NK-92 treated with Interleukin-12 subunit alpha and Interleukin-12 subunit beta, amount 100 ng/mL, for 24 hours (cell line): ENCODE results near the gene GRHL3.

Source experiments
- DNase-seq: peaks from one replicate; lab custom pipeline; 2025; lab: John Stamatoyannopoulos, UW

GRHL3 gene

DNA sequence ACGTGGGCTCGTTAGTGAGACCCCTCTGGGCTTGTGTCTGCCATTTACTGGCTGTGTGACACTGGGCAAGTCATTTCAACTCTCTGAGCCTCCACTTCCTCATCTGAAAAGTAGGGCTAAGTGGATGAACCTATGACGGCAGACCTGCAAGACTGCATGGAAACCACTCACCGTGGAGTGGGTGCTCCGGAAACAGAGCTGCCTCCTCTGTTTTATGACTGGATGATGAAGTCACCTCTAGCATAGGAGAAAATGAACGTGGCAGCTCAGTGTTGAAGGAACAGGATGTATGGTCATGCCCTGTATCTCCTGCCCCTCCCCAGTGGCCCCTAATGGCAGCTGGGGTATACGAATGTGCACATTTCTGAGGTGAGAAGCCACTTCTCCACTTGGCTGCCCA is 53.9 kb downstream of the GRHL3 start:
- DNase-seq = no peak

DNA sequence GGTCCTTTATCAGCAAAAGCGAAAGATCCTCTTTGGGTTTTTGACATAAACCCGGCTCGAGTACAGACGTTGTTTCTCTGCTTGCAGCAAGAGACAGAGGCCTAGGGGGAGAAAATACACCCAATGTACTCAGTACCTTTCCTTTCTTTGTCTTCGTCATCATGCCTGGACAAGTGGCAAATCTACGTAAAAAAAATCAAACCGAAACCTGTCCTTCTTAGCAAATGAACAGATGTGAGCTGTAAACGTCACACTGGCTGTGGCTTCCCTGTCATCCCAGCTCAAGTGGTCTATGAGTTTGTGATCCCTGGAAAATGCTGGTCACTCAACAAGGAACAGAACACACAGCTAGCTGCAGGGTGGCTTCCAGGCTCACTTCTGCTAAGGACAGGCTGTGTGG is 54.6 kb downstream of the GRHL3 start:
- no peak for DNase-seq

DNA sequence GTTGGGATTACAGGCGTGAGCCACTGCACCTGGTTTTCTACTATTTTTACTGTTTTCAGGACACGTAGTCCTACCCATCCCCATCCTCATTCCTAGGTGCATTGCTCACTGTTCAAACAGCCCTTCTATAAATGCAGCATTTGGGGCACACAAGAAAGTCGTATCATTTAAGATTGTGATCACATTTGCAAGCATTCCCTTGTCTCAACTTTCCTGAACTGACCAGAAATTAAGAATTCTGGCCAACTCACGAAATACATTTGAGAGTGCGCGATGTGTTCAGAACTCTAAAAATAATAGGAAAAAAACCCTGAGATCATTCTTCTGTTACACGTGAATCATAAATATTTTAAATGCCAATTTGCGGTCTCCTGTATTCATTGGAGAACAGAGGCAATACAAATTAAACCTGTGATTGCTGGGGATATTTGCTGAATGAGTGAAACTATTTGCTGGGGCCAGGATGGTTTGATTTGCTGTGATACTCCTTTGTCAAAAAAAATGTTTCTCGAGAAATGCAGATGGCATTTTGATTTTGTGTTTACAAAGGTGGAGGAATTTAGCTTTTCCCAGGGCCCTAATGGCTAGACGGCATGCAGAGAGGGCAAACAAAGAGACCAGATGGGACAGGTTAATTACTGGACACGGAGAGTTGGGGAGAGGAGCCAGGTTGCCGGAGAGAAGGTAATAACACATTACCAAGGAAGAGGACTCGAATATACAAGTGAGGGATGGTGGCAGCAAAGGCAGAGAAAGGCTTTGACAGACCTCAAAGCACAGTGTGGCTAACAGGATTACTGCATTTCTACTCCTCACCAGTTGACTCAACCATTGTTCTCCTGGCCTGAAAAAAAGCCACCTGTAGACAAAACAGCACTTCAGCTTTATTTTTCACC is 56.0 kb downstream of the GRHL3 start:
- no peak for DNase-seq

DNA sequence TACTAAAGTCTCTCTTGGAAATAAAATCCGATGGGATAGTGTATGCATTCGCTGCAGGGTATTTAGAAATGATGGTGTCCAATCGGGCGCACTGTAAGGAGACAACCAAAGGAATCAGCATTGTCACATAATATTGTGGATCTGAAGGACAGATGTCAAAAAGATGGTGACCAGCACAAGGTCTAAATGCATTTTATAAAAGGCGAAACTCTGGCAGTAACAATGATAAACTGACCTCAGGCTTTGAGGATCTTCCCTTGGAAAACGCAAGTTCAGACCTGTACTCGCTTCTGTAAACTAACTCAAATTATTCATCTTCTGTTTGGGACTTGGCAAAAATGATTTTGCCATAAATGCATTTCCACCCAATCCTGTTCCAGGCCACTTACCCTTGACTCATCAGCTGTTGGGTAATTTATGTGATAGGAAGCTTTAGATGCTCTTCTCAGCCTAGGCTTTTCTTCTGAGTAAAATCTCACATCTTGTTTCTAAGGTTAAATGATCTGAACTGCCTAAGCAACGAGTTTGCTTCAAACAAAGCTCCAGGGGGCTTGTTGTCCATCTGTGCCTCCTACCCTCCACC is 60.7 kb downstream of the GRHL3 start:
- no peak for DNase-seq

DNA sequence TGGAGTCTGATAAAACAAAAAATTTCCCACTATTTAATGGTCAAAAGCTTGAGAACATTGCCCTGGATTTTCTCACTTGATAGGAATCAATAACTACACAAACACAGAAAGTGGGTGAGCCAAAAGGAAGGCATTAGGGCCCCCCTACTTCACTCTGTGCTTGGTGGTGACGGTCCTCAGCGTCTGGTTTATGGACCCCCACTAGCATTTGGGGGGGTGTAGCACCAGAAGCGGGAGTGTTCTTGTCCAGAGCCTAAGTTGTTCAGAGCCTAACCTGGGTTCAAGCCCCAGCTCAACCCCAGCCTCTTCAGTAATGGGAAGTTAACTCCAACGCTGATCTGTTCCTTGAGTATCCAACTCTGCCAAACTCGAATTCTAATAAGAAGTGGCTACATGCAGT is 61.4 kb downstream of the GRHL3 start:
- no peak for DNase-seq

DNA sequence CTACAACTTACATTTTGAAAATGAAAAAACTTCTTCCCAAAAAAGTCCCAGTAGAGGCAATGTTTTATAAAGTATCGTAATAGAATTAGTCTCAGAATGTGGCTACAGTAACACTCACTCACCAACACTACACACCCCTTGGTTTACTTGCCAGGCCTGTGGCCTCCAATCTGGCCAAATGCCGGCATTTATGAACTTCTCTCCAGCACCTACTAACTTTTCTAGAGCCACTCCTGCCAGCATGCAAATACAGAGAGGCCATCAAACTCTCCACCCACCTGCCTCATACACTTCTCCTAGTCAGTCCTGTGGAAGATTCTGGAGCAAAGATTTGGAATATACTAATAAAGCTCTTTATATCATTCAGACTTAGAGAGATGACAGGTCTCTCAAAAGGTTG is 62.1 kb downstream of the GRHL3 start:
- no peak for DNase-seq

DNA sequence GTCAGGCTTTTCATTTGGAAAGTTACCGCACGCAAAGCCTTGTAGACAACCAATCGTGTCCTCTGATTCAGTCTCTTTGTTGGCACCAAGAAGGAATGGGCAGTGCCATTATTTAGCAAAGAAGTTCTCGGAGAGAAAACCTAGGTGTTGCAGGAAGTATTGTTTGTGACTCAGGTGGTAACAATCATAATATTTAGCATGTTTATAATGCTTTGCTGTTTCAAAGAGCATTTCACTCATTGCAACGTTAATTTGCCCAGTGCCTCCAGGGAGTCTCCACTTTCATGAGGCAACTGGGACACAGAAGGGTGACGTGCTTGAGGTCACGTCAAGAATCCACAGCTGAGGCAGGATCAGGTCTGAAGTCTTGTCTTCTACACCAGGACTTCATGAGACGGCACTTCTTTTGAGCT is 63.0 kb downstream of the GRHL3 start:
- DNase-seq = no peak

DNA sequence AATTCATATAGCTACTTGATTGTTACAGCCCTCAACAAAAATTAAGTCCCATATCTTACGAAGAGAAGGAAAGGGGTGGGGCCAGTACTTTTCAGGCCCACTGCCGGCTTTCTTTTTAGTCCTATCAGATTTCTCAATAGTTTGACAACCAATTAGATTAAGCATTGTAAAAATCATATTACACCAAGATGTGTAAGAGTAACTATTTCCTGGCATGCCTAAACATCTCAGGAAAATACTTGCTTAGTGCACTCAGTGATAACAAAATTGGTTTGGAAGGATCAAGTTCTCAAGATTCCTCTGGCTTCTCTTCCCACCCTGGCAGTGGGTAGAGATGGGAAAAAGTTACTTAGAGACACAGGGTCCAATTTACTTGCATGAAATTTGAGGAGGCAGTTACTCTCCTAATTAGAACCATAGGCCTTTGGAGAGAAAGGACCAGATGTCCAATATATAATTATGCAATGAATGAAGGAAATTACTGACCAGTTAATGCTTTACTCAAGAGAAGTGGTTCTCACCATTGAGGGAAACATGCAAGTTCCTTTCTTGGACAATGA is 64.3 kb downstream of the GRHL3 start:
- no peak for DNase-seq

DNA sequence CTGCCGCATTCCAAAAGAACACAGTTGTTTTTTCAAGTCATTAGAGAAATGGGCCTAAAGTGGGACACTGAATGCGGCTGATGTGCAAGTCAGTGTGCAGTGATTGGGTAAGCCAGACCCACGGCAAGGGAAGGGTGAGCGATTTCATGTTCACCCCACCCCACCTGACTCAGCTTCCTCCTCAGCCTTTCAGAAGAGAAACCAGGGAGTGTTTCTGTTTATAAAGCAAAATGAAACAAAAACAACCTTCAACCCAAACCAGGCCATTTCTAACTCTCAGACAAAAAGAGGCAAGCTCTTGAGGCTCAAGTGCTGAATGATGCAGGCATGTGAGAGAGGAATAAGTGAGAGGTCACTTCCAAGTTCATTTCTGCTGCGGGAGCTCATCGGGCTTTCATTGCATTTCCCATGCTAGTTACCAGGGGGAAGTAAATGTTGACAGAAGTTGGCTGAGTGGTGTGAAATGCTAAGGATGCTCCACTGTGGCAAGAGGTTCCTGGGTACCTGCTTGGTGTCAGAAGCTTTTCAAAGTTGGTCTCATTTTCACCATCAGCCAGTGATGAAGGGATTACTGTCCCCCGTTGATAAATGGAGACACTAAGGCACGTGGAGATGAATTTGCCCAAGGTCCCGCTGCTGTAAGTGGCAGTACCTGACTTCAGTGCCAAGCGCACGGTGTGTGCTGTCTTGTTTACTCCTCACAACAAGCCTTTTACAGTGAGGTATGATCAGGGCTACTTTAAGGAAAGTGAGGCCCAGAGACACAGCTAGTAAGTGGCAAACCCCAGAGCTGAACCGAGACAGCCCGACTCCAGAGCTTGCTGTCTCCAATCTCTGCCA is 65.3 kb downstream of the GRHL3 start:
- DNase-seq = peak; percentile 43

DNA sequence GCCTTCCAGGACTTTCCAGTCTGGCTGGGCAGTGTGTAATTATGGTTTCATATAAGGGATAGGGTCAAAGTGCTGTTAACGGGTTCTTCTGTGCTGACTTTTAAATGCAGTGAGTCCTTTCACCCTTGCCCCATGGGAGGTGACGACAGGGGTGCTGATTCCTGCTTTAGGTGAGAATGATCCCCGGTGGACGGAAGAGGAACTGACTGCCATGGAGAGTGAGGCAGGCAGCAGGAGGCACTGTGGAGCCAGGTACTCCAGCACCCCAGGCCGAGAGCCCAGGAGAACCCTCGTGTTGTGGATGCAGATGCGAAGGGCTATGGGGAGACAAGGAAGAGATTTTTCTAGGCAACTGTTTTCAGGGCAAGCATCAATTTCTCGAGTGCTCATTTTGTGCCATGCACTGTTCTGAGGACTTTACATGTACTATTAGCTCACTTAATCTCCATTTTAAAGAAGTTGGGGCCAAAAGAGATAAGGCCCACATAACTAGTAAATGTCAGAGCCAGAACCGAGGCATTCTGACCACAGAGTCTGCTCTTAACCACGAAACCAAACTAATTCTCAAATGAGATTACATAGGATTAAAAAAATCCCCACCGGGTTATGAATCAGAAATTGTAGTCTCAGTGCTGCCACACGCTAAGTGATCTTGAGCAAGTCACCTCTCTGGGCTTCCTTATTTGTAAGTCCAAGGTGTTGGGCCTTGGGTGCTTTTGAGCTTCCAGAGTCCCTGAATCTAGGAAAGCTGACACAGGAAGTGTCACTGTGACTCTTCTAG is 66.2 kb downstream of the GRHL3 start:
- peak; percentile 19 for DNase-seq

DNA sequence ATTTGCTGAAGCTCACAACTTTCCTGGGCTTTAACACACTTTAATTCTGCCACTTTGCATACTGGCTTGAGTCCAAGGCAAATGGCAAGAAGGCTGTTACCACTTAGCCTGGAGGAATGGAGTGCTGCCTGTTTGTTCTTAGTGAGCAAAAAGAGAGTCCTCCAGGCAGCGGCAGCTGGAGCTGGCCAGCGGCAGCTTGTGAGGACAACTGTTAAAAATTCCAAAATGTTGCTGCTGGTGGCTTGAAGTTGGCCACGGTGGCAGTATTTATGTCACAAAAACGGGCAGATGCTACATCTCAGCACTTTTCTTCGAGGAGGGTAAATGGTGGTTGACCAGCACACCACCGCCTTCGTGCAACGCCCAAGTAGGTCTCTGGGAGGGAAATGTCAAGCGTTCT is 67.1 kb downstream of the GRHL3 start:
- DNase-seq = no peak

DNA sequence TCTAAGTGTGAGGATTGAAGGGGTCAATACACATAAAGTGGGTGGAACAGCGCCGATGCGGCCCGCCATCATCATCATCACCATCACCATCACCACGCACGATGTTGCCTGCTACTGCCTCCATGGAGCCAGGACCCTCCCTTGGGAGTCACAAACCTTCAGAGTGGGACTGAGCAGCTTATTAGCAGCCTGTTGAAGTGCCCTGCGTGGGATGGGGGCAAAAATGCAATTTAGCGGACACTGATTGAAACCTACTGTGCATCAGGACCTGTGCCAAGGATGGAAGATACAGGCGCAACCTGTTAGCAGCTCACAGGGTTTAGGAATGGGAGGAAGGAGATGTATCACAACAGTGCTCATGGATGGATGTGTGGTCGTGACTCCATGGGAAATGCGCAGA is 67.8 kb downstream of the GRHL3 start:
- DNase-seq = no peak

DNA sequence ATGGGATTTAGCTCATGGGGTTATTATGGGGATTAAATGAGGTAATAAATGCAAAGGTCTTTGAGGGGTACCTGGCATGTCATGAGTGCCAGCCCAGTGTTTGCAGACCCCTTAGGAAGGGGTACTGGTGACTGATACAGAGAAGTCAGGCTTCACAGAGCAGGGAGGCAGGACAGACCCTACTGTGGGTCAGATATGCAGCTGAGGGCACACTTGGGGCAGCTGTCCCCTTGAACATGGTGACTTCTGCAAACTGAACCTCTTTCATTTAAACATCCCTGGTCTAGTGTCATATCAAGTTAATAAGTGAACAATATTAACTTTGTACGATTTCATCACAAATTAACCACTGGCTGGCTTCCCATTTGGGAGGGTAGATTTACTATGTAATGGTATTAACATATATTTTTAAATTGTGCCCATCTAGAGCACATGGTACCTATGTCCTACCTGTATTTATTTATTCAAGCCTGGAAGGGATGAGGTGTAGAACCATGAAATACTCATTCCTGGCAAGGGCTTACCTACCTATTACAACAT is 68.5 kb downstream of the GRHL3 start:
- no peak for DNase-seq

DNA sequence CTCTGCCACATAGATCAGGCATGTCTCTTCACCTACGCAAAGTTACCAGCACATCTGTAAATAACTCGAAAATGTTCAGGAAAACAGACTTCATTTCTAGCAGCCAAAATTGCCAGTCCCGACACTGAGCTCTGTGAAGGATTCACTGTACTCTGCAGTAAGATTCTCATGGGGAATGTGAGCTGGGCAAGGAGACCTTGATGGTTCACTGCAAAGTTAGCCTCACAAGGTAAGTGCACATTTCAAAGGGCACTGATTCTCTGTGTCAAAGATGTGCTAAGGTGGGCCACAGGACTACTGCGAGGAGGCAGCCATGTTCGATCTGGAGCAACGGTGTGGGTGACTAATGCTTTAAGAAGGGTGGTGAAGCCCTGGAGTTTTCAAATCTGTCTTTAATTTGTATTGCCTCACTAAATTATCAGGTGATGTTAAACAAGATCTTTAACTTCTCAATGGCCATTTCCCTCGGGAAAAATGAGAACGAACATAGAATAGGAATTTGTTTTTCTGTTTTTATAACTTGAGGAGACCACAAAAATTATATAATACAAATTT is 69.3 kb downstream of the GRHL3 start:
- DNase-seq = no peak

DNA sequence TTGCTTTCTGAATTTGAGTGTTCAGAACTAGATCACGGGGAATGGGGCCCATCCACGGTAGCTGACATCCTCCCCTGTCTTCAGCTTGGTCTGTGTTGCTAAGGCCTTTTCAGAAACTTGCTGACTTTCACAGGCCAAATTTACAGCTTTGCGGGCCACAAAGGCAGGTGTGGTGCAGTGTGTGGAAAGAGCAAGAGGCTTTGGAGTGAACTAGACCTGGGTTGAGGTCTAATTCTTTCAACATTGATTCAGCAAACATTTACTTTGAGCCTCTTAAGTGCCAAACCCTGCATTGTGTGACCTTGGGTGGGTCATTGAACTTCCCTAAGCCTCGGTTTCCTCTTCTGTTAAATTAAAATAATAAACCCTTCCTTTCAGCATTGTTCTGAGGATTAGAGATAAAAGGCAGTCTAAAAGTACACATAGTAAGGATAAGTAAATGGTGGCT is 70.1 kb downstream of the GRHL3 start:
- no peak for DNase-seq

DNA sequence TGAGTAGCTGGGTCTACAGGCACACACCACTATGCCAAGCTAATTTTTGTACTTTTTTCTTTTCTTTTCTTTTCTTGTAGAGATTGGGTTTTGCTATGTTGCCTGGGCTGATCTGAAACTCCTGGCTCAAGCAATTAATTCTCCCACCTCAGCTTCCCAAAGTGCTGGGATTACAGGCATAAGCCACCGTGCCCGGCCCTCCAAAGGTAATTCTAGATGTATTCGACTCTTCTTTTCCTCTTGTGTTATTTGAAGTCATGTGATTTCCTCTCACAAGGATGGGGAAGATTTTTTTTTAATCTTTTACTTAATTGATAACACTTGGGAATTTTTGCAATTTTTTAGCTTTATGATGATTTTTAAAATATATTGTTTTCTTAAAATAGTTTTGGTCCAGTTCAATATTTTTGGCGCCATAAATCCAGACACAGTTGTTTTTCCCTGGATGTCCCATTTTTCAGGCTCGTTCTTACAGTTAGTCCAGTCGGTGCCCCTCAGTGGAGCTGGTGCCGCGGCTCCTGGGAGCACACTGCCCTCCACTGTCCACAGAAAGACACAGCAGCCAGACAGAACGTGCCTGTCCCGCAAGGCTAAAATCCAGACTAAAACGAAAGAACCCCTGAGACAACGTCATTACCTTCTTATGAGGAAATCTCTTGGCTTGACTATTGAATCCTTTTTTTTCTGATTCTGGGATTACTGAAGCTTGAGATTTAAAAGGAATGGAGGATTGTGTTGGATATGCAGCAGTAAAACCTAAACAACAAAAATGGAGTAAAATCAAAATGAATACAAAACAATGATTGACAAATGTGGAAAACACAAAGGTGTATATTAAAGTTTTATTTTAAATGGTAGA is 72.0 kb downstream of the GRHL3 start:
- DNase-seq = peak; percentile 39

DNA sequence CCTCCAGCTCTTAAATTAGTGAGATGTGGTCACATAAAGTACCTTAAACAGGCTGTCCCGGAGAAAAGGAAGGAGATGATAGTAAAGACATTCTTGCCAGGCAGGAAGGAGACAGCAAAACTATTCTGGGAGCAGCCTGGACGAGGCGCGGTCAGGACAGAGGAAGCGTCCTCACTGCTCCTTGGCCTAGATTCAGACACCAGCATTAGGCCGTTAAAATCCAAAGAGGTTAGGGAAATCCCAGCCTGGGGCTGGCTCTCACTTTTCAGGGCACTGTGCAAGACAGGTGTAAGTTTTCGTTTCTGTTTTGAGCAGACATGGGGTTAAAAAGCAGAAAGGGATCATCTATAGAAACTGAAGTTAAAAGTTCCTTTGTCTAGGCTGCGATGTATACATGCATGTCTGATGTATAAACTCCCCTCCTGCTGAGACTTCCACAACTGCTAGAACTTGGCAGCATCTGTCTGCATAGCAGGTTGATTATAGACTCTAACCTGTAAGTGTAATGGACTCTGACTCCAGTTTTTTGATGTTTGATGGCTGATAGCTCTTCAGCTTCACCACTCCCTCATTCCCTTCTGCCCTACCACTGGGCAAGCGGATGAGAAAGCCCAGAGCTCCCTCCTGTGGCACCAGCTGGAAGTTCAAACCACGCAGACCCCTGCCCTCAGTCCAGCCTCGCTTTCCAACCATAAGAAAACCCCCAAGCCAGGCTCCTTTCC is 72.9 kb downstream of the GRHL3 start:
- DNase-seq = peak; percentile 11

DNA sequence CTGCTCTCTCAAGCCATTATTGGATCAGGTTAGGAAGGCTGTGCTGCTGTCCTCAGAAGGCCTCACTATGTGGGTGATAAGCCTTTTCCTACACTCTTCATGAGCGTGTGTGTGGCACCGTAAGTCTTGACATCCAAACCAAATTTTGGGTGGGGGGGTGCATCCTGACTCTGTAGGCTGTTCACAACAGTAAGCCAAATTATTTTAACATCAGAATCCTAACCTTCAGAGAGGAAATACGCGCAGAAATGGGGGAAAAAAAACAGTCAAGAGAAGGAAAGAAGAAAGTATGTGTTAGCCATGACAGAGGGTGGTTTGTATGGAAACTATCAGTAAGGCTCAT is 73.4 kb downstream of the GRHL3 start:
- DNase-seq = no peak

DNA sequence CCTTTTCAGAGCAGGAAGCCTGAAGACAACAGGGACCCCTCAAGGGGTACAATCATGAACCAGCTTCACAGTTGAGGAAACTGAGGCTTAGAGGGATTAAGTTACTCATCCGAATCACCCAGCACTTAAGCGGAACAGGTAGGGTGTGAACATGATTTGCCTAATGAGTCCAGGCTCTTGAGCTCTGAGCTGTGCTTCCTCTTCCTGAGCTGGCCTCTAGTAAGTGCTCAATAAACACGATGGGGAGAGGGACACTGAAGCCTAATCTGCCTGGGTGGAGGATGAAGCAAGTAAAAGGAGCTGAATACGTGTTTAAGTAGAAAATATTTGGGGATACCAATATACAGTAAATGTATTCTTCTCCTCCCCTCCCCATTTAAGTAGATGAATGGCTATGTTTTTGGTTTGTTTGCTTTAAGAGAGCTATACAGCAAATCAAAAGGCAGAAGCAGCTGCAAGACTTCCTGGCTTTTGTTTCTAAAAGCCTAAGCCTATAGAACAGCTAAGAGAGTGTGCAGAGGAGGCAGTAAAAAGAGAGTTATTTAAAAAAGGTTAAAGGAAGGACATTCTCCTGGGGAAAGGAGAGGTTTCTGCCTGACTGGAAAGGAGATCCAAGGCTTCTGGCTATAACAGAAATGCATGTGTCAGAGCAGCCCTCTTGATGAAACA is 74.0 kb downstream of the GRHL3 start:
- no peak for DNase-seq
